ENCODE data around the gene A2ML1.

DNA sequence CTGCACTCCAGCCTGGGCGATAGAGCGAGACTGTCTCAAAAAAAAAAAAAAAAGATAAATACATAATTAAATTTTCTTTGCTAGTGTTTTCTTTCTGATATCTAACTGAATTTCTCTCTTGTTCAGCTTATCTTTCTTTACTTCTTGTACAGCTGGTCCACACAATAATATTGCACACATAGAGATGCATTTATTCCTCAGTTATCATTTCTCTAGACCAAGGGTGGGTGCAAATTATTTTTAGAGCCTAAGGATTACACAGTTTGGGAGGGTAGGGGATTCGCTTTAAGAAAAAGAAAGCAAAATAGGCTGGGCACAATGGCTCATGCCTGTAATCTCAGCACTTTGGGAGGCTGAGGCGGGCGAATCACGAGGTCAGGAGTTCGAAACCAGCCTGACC lies 17.9 kb downstream of the A2ML1 start:
- TF ChIP-seq, protein P1, sequence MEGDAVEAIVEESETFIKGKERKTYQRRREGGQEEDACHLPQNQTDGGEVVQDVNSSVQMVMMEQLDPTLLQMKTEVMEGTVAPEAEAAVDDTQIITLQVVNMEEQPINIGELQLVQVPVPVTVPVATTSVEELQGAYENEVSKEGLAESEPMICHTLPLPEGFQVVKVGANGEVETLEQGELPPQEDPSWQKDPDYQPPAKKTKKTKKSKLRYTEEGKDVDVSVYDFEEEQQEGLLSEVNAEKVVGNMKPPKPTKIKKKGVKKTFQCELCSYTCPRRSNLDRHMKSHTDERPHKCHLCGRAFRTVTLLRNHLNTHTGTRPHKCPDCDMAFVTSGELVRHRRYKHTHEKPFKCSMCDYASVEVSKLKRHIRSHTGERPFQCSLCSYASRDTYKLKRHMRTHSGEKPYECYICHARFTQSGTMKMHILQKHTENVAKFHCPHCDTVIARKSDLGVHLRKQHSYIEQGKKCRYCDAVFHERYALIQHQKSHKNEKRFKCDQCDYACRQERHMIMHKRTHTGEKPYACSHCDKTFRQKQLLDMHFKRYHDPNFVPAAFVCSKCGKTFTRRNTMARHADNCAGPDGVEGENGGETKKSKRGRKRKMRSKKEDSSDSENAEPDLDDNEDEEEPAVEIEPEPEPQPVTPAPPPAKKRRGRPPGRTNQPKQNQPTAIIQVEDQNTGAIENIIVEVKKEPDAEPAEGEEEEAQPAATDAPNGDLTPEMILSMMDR (IDR thresholded peaks at IDR 0.05; ENCODE audit: low read depth, low read length) = no peak
- TF ChIP-seq EZH2phosphoT487 (IDR thresholded peaks at IDR 0.05; ENCODE audit: low read depth) = no peak
